HEK293T (cell line): Measurements from ENCODE around the gene BEST2.

Source experiments
- CTCF ChIA-PET: fragments of 350-600 bp; formaldehyde crosslinking; extraction: SDS; loops from one replicate; lab custom pipeline; 2021; ENCODE audit warnings: antibody characterized with exemption, inconsistent platforms; lab: Yijun Ruan, JAX
- POLR2A ChIA-PET: fragments of 350-600 bp; formaldehyde crosslinking; extraction: SDS; loops from one replicate; lab custom pipeline; 2020; ENCODE audit warnings: antibody characterized with exemption, inconsistent platforms; lab: Yijun Ruan, JAX
- DNase-seq: peaks from one replicate; pipeline ENCODE4 v3.0.0; 2012; ENCODE audit warnings: mixed read lengths; ENCODE audit errors: extremely low spot score
- ARNT ChIP-seq: fragments of 450-650 bp; IDR thresholded peaks from 2 replicates; pipeline ENCODE4 v1.6.1; 2017; ENCODE audit warnings: mild to moderate bottlenecking
- BHLHE40 ChIP-seq: fragments of 450-650 bp; IDR thresholded peaks from 2 replicates; pipeline ENCODE4 v1.6.1; 2016; ENCODE audit warnings: mild to moderate bottlenecking, moderate library complexity, borderline replicate concordance
- CTBP1 ChIP-seq: fragments of 450-650 bp; IDR thresholded peaks from 2 replicates; pipeline ENCODE4 v1.6.1; 2016; ENCODE audit warnings: borderline replicate concordance
- ELF4 ChIP-seq: fragments of 450-650 bp; IDR thresholded peaks from 2 replicates; pipeline ENCODE4 v1.6.1; 2017; ENCODE audit warnings: antibody characterized with exemption
- FOXA1 ChIP-seq: fragments of 450-650 bp; IDR thresholded peaks from 2 replicates; pipeline ENCODE4 v1.6.1; 2016; ENCODE audit warnings: mild to moderate bottlenecking
- FOXK2 ChIP-seq: fragments of 450-650 bp; IDR thresholded peaks from 2 replicates; pipeline ENCODE4 v1.6.1; 2016; ENCODE audit warnings: mild to moderate bottlenecking
- FOXM1 ChIP-seq: fragments of 450-650 bp; IDR thresholded peaks from 2 replicates; pipeline ENCODE4 v1.6.1; 2017; ENCODE audit warnings: mild to moderate bottlenecking, borderline replicate concordance
- HDGF ChIP-seq: fragments of 450-650 bp; IDR thresholded peaks from 2 replicates; pipeline ENCODE4 v1.6.1; 2017; ENCODE audit warnings: antibody characterized with exemption, borderline replicate concordance
- L3MBTL2 ChIP-seq: fragments of 450-650 bp; conservative IDR thresholded peaks from 2 replicates; pipeline ENCODE4 v1.6.1; 2016; ENCODE audit warnings: mild to moderate bottlenecking
- LEF1 ChIP-seq: fragments of 450-650 bp; IDR thresholded peaks from 2 replicates; pipeline ENCODE4 v1.6.1; 2017; ENCODE audit warnings: mild to moderate bottlenecking, borderline replicate concordance
- NFRKB ChIP-seq: fragments of 450-650 bp; IDR thresholded peaks from 2 replicates; pipeline ENCODE4 v1.6.1; 2016; ENCODE audit warnings: mild to moderate bottlenecking, moderate library complexity
- SP1 ChIP-seq: fragments of 450-650 bp; IDR thresholded peaks from 2 replicates; pipeline ENCODE4 v1.6.1; 2017
- SUZ12 ChIP-seq: fragments of 450-650 bp; IDR thresholded peaks from 2 replicates; pipeline ENCODE4 v1.6.1; 2016; ENCODE audit warnings: mild to moderate bottlenecking
- TARDBP ChIP-seq: fragments of 450-650 bp; IDR thresholded peaks from 2 replicates; pipeline ENCODE4 v1.6.1; 2016
- ZNF384 ChIP-seq: fragments of 450-650 bp; IDR thresholded peaks from 2 replicates; pipeline ENCODE4 v1.6.1; 2016
- TF ChIP-seq, protein P1 (sequence below): fragments of 450-650 bp; IDR thresholded peaks from 2 replicates; pipeline ENCODE4 v1.6.1; 2016

Gene BEST2

DNA sequence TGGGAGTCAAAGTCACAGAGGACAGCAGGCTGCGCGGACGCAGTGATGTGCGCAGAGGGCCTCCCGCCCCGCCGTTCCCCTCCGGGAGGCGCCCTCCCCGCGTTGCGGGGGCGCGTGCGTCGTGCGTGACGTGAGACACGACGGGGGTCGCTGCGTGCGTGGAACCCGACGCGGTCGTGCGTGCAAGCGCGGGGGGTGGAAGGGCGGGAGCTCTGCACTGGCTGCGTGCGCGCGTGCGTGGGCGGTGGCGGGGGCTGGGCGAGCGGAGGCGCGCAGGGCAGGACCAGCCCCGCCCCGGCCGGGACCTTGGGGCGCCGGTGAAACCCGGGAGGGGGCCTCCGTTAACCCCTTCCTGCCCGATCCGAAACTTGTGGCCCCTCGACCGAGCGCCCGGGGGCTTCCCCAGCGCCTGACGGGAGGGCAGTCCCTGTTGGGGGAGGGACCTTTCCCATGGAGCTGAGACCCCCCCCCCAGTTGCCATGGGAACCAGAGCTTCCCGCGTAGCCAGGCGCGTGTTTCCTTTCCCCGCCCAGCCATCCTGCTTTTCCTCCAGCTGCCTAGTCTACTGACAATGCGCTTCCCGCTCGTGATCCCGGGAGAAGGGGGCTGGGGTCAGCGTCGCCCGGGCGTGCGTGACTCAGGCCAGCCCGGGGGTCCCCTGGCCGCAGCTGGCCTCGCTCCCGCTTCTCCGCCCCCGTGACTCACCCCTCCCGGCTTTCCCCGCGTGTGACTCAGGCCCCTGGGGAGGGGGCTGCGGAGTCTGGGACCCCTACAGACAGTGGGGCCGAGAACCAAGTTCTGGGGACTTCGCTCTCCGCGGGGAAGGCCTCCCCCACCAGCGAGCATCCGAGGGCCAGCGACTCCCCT lies 31.1 kb downstream of the BEST2 start:
- no peak for DNase-seq
- CTCF ChIA-PET = interaction anchor here (0.6 to 1.4 kb wide), 5 partner anchors 10 to 25 kb away, joined by 3 to 5 read pairs (median 3); no protein-coding TSS in a partner anchor
- TF ChIP-seq FOXM1 (peak; percentile 93), SUZ12 (no peak), TARDBP (peak; percentile 98), HDGF (no peak), LEF1 (0 out of 2 replicates have a peak, but pooled peaks have one; percentile 52), FOXA1 (no peak), L3MBTL2 (peak; percentile 63; the same call in 1 of the 2 replicates), ELF4 (no peak)
- POLR2A ChIA-PET = interaction anchor here (2.6 kb wide), 1 partner anchor 10 kb away, joined by 26 read pairs; the partner anchor contains the start of gene JUNB

DNA sequence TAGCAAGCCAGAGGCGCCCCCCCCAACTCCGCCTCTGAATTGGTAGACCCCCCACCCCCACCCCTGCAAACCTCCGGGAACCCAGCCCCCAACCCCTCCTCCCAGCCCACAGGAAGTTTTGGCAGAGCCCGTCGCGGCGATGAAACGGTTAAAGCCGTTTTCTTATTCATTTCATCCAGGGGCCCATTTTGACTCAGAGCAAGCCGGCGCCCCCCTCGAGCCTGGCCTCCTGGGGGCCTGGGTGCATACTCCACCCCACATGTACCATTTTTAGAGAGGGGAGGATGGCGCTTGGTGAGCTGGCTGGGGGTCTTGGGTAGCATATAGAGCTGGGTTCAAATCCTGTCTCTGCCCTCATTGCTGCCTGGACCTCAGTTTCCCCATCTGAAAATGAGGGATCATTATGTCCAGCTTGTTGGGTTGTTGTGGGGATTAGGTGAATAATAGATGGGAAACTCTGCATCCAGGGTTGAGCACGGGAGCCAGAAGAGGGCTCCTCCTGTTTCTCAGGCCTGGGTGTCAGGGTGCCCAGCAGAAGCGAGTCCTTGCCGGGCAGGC lies 31.8 kb downstream of the BEST2 start:
- no peak for DNase-seq
- TF ChIP-seq HDGF (no peak), LEF1 (no peak), L3MBTL2 (no peak), ZNF384 (no peak), SUZ12 (no peak), FOXK2 (no peak), NFRKB (no peak)
- ChIA-PET CTCF (interaction anchor here (0.9 to 1.3 kb wide), 3 partner anchors 9 to 26 kb away, joined by 3 read pairs; no protein-coding TSS in a partner anchor), POLR2A (interaction anchor here (2.6 kb wide), 1 partner anchor 9 kb away, joined by 26 read pairs; the partner anchor contains the start of gene JUNB)

DNA sequence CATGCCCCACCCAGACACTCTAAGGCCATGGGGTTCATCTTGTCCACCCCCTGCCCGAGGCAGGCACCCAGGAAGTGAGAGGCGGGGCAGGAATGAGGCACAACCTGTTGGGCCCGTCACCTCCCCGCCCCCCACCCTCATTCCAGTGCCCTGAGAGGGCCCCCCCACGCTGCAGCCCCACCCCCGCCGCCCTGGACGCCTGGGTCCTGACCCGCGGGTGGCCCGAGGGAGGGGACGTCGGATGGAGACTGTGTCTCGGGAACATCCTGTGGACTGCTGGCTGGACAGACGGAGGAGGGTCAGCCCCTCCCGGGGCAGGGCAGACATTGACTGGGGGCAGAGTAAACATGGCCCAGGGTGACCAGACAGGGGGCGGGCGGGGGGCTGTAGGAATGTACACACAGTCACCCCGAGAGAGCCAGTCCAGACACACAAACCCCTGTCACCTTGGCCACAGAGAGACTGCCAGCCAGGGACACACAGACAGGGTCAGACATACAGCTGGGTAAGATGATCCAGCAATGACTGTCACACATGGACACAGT lies 32.3 kb downstream of the BEST2 start:
- POLR2A ChIA-PET = interaction anchor here (2.6 kb wide), 1 partner anchor 8 kb away, joined by 26 read pairs; the partner anchor contains the start of gene JUNB

DNA sequence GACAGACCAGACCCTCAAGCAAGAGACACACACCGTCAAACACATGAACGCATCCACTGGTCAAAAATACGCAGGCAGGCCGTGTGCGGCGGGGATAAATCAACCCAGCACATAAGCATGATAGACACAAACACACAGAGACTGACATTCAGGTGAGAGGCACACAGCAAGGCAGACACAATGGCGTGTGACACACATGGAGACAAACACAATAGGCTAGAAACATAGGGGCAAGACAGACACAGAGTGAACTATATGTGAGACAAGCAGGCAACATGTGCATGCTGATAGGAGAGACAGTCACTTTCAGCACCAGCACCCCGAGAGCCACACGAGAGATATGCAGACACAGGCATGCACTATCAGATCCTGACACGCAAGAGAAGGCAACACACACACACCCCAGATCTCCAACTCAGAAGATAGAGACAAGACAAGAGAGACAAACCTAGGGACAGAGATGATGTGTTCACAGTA lies 32.8 kb downstream of the BEST2 start:
- POLR2A ChIA-PET = no interaction called here
- TF ChIP-seq CTBP1 (no peak), NFRKB (no peak), ELF4 (no peak), FOXA1 (no peak), ZNF384 (no peak), L3MBTL2 (no peak), FOXM1 (no peak)
- CTCF ChIA-PET = no interaction called here
- DNase-seq = no peak

More for the DNA sequence above, 32.3 kb downstream of the BEST2 start:
- DNase-seq = no peak
- CTCF ChIA-PET = interaction anchor here (1.3 kb wide), 1 partner anchor 12 kb away, joined by 3 read pairs; no protein-coding TSS in a partner anchor
- TF ChIP-seq LEF1 (no peak), TARDBP (no peak), SUZ12 (no peak), SP1 (no peak), FOXK2 (no peak), FOXA1 (no peak), ARNT (no peak), BHLHE40 (no peak)
- TF ChIP-seq, protein P1, sequence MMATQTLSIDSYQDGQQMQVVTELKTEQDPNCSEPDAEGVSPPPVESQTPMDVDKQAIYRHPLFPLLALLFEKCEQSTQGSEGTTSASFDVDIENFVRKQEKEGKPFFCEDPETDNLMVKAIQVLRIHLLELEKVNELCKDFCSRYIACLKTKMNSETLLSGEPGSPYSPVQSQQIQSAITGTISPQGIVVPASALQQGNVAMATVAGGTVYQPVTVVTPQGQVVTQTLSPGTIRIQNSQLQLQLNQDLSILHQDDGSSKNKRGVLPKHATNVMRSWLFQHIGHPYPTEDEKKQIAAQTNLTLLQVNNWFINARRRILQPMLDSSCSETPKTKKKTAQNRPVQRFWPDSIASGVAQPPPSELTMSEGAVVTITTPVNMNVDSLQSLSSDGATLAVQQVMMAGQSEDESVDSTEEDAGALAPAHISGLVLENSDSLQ = no peak

DNA sequence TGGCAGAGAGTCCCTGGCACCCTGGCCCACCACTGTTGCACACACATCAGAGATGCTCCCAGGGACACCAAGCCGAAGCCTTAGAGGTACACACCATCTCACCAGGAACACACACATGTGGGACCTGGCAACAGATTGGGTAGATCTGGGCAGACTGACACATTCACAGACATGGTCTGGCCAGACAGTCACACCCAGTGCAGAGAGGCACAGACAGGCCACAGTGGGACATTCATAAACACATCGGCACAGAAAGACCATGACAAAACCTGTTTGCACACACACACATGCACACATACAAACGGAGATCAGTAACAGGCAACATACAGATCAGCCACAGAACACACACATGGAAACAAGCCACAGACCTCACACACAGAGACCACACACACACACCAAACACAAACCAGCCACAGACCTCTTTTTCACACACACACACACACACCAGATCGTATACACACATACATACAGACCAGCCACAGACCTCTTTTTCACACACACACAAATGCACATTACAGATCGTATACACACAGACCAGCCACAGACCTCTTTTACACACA lies 33.4 kb downstream of the BEST2 start:
- no peak for TF ChIP-seq ZNF384
- peak; percentile 71 for TF ChIP-seq TARDBP
- DNase-seq = no peak
- ChIA-PET POLR2A (no interaction called here), CTCF (no interaction called here)

DNA sequence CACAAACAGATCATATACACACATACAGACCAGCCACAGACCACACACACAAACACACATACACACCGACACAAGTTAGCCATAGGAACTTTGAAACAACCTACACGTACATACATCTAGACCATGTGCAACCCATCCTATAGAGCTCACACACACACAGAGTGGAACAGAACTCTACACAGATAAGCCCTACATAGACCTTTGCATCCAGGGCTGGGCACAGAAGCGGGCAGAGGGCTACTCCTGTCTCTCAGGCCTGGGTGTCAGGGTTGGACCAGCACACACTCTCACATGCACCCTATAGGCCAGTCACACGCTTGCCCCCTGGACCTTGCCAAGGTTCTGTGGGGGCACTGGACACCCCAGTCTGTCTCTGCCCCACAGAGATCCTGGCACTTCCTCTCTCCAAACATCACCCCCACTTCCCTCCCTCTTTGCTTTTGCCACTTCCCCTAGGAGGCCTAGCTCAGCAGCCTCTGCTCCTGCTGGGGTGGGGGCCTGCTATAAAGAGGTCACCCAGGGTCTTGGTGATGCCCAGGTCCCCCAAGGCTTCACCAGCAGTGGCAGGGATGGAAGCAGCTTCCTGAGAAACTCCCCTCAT lies 33.9 kb downstream of the BEST2 start:
- TF ChIP-seq FOXK2 = no peak
- TF ChIP-seq TARDBP = no peak
- TF ChIP-seq CTBP1 = no peak
- no peak for TF ChIP-seq HDGF
- TF ChIP-seq NFRKB = no peak
- TF ChIP-seq, protein P1 = no peak
- no peak for TF ChIP-seq ELF4
- TF ChIP-seq SP1 = no peak
- TF ChIP-seq SUZ12 = no peak
- no peak for TF ChIP-seq ARNT
- TF ChIP-seq ZNF384 = no peak
- TF ChIP-seq FOXM1 = no peak
- no peak for TF ChIP-seq BHLHE40
- TF ChIP-seq FOXA1 = no peak
- no peak for TF ChIP-seq L3MBTL2
- no peak for TF ChIP-seq LEF1
- ChIA-PET CTCF (no interaction called here), POLR2A (no interaction called here)
- DNase-seq = no peak
